GM21528 (cell line): ENCODE results near the gene KREMEN1.

Experiments used
- ATAC-seq: cut with Tn5 transposase; IDR thresholded peaks from one replicate; pipeline ENCODE4 v1.9.1; 2021; ENCODE audit warnings: mild to moderate bottlenecking, moderate library complexity; ENCODE audit not compliant: unreplicated experiment, low FRiP score

The KREMEN1 gene

GRCh38 chr22:29146091-29146560 is 73.3 kb downstream of the KREMEN1 start:
- no peak for ATAC-seq

- ATAC-seq: no peak
These were observed 73.9 kb downstream of the KREMEN1 start for GRCh38 chr22:29146771-29147170.

DNA sequence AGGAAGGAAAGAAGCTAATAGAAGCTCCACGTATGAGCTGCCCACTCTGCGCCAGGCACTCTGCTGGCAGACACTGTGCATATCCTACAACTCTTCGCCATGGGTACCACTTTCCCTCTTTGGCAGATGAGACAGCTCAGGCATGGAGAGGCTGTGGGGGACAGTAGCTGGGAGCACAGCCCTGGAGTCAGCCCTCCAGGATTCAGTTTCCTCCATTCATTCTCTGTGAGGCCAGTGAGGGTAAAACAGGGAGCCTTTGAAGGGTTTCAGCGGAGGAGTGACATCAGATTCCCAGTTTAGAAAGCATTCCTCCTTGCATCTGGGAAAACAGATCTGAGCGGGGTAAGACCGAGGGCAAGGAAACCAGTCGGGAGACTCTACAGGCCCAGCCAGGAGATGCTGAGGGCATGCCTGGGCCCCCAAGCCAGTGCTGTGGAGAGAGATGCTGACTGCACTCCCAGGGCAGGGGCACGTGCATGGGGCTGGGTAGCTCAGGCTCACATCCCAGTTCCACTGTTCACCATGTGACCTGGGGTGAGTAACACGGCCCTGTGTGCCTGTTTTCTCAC is 74.6 kb downstream of the KREMEN1 start:
- no peak for ATAC-seq

DNA sequence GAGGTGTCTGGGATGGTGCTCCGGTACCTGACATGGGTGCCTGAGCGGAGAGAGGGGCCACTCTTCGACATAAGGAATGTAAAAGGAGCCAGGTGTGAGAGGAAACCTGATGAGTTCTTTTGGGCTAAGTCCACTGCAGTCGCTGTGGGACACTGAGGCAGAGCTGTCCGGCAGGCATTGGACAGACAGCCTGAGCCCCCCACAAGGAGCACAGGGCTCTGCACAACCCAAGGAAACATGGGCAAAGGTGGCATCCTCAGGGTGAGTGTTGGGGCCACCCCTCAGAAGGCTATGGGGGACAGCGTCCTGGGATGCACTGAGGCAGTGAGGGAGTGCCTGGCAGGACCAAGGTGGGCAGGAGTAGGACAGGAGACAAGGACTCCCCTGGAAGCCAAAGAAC is 75.2 kb downstream of the KREMEN1 start:
- no peak for ATAC-seq

GRCh38 chr22:29148826-29149225 is 76.0 kb downstream of the KREMEN1 start:
- no peak for ATAC-seq

- ATAC-seq: no peak
These were observed 77.2 kb downstream of the KREMEN1 start for GRCh38 chr22:29149841-29150555.

GRCh38 chr22:29150701-29151100 is 77.9 kb downstream of the KREMEN1 start:
- no peak for ATAC-seq

DNA sequence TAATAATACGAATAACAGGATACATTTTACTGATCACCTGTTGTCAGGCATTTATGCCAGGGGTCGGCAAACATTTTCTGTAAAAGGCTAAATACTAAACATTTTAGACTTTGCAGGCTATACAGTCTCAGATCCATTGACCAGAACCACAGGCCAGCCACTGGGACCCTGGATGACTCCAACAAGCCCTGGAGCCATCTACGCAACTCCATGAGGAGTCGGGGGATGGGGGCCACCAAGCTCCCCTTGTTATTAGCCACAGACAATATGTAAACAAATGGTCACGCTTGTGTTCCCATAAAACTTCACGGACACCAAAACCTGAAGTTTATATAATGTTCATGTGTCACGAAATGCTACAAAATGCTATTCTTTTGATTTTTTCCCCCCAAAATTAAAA is 78.5 kb downstream of the KREMEN1 start:
- ATAC-seq: no peak

GRCh38 chr22:29152045-29152953 is 79.5 kb downstream of the KREMEN1 start:
- no peak for ATAC-seq

DNA sequence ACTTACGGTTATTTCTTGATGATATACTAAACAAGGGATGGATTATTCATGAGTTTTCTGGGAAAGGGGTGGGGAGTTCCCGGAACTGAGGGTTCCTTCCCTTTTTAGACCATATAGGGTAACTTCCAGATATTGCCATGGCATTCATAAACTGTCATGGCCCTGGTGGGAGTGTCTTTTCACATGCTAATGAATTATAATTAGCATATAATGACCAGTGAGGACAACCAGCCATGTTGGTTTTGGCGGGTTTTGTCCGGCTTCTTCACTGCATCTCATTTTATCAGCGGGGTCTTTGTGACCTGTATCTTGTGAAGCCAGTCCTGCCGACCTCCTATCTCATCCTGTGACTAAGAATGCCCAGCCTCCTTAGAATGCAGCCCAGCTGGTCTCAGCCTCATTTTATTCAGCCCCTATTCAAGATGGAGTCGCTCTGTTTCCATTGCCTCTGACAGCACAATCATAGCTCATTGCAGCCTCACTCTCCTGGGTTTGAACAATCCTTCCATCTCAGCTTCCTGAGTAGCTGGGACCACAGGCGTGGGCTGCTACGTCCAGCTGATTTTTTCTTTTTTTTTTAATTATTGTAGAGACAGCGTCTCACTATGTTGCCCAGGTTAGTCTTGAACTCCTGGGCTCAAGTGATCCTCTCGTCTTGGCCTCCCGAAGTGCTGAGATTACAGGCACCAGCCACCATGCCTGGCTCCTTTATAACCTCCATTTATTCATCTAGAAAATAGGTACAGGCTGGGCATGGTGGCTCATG is 80.3 kb downstream of the KREMEN1 start:
- ATAC-seq: no peak

DNA sequence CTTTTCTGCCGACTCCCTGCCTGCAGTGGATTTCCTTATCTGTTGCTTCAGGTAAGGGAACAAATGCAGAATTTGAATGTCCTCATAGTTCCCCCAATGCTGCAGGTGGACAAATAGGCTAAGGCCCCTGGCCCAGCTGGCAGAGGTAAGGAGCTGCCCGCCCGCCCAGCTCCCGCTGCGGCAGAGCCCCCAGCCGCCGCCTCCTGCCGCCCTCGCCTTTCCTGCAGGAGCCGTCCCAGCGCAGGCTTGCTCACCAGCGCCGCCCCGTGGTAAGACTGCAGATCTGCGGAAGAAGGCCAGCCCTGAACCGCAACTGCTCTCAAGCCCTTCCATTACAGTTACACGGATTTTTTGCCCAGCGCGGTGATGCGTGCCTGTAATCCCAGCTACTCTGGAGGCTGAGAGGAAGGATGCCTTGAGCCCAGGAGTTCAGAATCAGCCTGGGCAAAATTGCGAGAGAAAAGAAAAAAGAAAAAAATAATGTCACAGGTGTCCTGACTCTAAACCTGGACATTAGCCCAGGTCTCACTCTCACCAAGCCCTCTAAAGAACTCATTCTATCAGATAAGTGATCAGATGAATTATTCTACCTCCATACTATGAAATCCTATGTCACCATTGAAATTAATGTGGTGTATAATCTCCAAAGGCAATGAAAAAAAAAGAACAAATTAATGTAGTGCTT is 81.7 kb downstream of the KREMEN1 start:
- no peak for ATAC-seq

DNA sequence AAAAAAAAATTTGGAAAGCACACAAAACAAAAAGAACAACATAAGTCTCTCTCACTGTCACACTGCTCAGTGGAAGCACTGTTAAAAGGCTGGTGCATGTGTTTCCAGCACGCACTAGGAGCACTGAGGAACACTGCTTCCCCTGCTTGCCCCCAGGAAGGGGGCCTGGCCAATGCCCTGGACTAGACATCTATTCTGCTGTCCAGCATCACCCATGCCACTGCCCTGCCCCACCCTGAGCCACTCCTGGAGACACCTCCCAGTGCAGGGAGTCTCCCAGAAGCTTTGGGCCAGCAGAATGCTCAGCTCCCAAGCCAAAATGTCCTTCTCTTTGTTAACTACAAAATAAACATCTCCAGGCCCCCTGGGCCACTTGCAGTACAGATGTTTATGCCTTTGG is 83.1 kb downstream of the KREMEN1 start:
- no peak for ATAC-seq

GRCh38 chr22:29156507-29156906 is 83.7 kb downstream of the KREMEN1 start:
- ATAC-seq: no peak

- no peak for ATAC-seq
These were observed 85.1 kb downstream of the KREMEN1 start for GRCh38 chr22:29157759-29158535.

- ATAC-seq: no peak
These were observed 85.7 kb downstream of the KREMEN1 start for GRCh38 chr22:29158546-29158945.

GRCh38 chr22:29163808-29164207 is 91.0 kb downstream of the KREMEN1 start:
- no peak for ATAC-seq

- ATAC-seq: no peak
These were observed 92.7 kb downstream of the KREMEN1 start for GRCh38 chr22:29165321-29166060.

DNA sequence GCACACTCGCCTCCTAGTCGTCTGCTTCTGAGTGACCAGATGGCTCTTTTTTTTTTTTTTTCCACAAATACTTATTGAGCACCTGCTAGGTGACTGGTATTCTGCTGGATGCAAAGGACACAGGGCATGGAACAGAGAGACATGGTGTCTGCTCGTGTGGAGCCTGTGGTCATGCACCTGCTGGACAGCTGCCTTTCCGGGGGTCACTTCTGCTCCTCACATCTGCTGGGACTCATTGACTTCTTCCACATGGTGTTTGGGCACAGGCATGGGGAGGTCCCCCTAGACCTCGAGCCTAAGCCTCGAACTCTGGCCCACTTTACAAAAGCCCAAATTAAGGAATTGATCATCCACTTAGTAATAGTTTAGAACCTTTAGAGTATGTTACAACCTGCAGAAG is 93.3 kb downstream of the KREMEN1 start:
- ATAC-seq: no peak
